Mammary epithelial cell (primary cell): ENCODE measurements around the gene USP9X.

ENCODE experiments used
- CTCF ChIP-seq, 2 donors: IDR thresholded peaks in 1 of 2; conservative IDR thresholded peaks in 1 of 2; 2 replicates each; pipeline ENCODE4 v1.5.1; 2011 to 2012; ENCODE audit warnings: inconsistent platforms in 2 of 2, low read length in 2 of 2, mild to moderate bottlenecking in 2 of 2, control low read depth in 1 of 2, low read depth in 1 of 2; ENCODE audit not compliant: insufficient read depth in 1 of 2; ENCODE audit errors: extremely low read depth in 1 of 2
- EZH2 ChIP-seq: IDR thresholded peaks from 2 replicates; pipeline ENCODE4 v1.6.1; 2012; ENCODE audit warnings: low read length, inconsistent platforms, borderline replicate concordance

- TF ChIP-seq CTCF (conservative IDR thresholded peaks at IDR 0.05 in 1 of 2, IDR thresholded peaks at IDR 0.05 in 1 of 2; ENCODE audit: extremely low read depth in 1 of 2, insufficient read depth in 1 of 2, low read depth in 1 of 2, low read length in 2 of 2) = no peak
- no peak for TF ChIP-seq EZH2
These were observed 250 bp downstream of the USP9X start for GRCh38 chrX:41085512-41085877.
